GM12878 (cell line): Measurements from ENCODE around the gene GALNS. TPM values are rescaled to one million over a fixed set of nuclear protein-coding genes. Genes with fewer than 3 reads are reported as not detected.

Source experiments
- ASH2L ChIP-seq: fragments of 300-600, 200-600 bp; sonication (generic); IDR thresholded peaks from 2 replicates; pipeline ENCODE4 v1.6.1; 2017; ENCODE audit warnings: low read depth, mild to moderate bottlenecking, borderline replicate concordance
- KLF5 ChIP-seq: fragments of 450-650 bp; IDR thresholded peaks from 2 replicates; pipeline ENCODE4 v1.6.1; 2014; ENCODE audit warnings: mild to moderate bottlenecking; ENCODE audit not compliant: partially characterized antibody
- MEF2B ChIP-seq: fragments of 450-650 bp; IDR thresholded peaks from 2 replicates; pipeline ENCODE4 v1.6.1; 2018; ENCODE audit warnings: mild to moderate bottlenecking, moderate library complexity; ENCODE audit not compliant: partially characterized antibody, poor library complexity, severe bottlenecking
- NFXL1 ChIP-seq: fragments of 450-650 bp; IDR thresholded peaks from 2 replicates; pipeline ENCODE4 v1.6.1; 2017; ENCODE audit warnings: antibody characterized with exemption, mild to moderate bottlenecking, borderline replicate concordance
- NR2C1 ChIP-seq: fragments of 450-650 bp; IDR thresholded peaks from 2 replicates; pipeline ENCODE4 v1.6.1; 2017; ENCODE audit warnings: antibody characterized with exemption, mild to moderate bottlenecking, moderate library complexity
- RELA ChIP-seq: fragments of 450-650 bp; IDR thresholded peaks from 2 replicates; pipeline ENCODE4 v1.8.0; 2014; ENCODE audit warnings: borderline replicate concordance; ENCODE audit not compliant: partially characterized antibody
- ZNF217 ChIP-seq: fragments of 450-650 bp; IDR thresholded peaks from 2 replicates; pipeline ENCODE4 v1.6.1; 2017; ENCODE audit warnings: antibody characterized with exemption, mild to moderate bottlenecking
- ZNF622 ChIP-seq: fragments of 450-650 bp; IDR thresholded peaks from 2 replicates; pipeline ENCODE4 v1.6.1; 2017; ENCODE audit warnings: mild to moderate bottlenecking, inconsistent platforms
- ZSCAN29 ChIP-seq: fragments of 450-650 bp; IDR thresholded peaks from 2 replicates; pipeline ENCODE4 v1.6.1; 2017; ENCODE audit warnings: mild to moderate bottlenecking, moderate library complexity
- polyA plus RNA-seq, 11 experiments: library from polyadenylated mRNA; depleted of rRNA in 4 of 11; unstranded in 6 of 11; stranded (reverse) in 5 of 11; fragments of >200 nt; fragmentation: Nextera tagmentation in 4 of 11; fragmentation: Illumina TruSeq in 1 of 11; extraction: Ambion mirVana in 4 of 11; extraction: Trizol in 1 of 11; gene quantifications; 1 replicate in 1 of 11; 2 replicates in 10 of 11; pipeline versions ENCODE4 v1.2.1 to v1.2.3, GENCODE V29; 2011 to 2016; ENCODE audit warnings: inconsistent platforms in 2 of 11, missing spikeins in 2 of 11, low read depth in 1 of 11
- total RNA-seq, 4 experiments: library from RNA; depleted of rRNA in 3 of 4; stranded (reverse); fragments of >200 nt in 3 of 4; fragmentation: Illumina TruSeq in 1 of 4; extraction: Trizol in 1 of 4; gene quantifications; 2 replicates each; pipeline versions ENCODE4 v1.2.1 to v1.2.3, GENCODE V29; 2013 to 2021
- TF ChIP-seq, protein P1 (sequence below): fragments of 450-650 bp; IDR thresholded peaks from 2 replicates; pipeline ENCODE4 v1.6.1; 2017; ENCODE audit warnings: low read depth, mild to moderate bottlenecking, moderate library complexity
- TF ChIP-seq, protein P2 (sequence below): fragments of 450-650 bp; formaldehyde crosslinking; IDR thresholded peaks from 2 replicates; pipeline ENCODE4 v1.4.0; 2020; ENCODE audit warnings: mild to moderate bottlenecking, moderate library complexity
- TF ChIP-seq, protein P3 (sequence below): fragments of 450-650 bp; formaldehyde crosslinking; IDR thresholded peaks from 2 replicates; pipeline ENCODE4 v1.5.0; 2022; ENCODE audit warnings: mild to moderate bottlenecking, missing genetic modification characterization
- TF ChIP-seq, protein P4 (sequence below): IDR thresholded peaks from 2 replicates; pipeline ENCODE4 v1.6.1; 2011; ENCODE audit warnings: low read depth, mild to moderate bottlenecking, low read length, moderate library complexity, borderline replicate concordance; ENCODE audit errors: extremely low read depth
- TF ChIP-seq, protein P5 (sequence below): fragments of 450-650 bp; IDR thresholded peaks from 2 replicates; pipeline ENCODE4 v1.6.1; 2017; ENCODE audit warnings: mild to moderate bottlenecking

GALNS gene
- total and polyA plus RNA-seq, 10 of the 15 experiments (the other 5 are each of a cell fraction or from before 2014, with no cell fraction given), result 0.37 to 12.4 (median 5.3) TPM

DNA sequence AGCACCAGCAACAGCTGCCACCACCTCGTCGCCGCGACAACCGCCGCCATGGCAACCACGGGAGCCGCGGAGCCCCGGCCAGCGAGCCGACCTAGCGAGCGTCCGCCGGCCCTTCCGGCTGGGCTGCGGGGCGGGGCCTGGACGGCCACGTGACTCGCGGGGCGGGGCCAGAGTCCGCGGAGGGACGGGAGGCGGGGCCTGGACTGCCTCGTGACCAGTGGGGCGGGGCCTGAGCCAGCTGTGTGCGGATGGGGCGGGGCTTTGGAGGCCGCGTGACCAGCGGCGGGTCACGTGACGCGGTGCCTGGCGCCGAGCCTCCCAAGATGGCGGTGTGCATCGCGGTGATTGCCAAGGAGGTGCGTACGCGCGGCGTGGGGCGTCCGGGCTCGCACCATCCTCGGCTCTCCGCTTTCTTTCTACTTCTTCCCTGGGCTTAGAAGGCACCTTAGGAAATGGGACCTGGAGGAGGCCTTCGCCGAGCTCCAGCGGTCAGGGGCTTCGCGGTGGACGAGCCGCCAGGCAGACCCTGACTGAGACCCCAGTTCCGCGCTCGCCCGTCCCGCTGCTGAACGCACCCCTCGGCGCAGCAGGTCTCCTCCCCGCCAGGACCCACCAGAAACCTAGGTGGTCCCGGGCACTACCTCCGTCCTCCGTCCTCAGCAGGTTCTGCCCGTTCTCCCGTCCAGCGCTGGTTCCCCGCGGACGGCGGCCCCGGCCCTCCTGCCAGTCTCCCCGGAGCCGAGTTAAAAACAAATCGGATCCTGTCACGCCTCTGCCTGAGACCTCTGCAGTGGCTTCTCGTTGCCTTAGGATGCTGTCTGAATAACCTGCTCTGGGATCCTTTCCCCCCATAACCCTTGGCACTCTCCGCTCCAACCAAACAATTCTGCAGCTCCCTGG, at the start of gene GALNS, which contains the start of gene TRAPPC2L (continued):
- TF ChIP-seq, protein P1, sequence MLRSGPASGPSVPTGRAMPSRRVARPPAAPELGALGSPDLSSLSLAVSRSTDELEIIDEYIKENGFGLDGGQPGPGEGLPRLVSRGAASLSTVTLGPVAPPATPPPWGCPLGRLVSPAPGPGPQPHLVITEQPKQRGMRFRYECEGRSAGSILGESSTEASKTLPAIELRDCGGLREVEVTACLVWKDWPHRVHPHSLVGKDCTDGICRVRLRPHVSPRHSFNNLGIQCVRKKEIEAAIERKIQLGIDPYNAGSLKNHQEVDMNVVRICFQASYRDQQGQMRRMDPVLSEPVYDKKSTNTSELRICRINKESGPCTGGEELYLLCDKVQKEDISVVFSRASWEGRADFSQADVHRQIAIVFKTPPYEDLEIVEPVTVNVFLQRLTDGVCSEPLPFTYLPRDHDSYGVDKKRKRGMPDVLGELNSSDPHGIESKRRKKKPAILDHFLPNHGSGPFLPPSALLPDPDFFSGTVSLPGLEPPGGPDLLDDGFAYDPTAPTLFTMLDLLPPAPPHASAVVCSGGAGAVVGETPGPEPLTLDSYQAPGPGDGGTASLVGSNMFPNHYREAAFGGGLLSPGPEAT, result peak; percentile 95
- no peak for TF ChIP-seq ZNF217
- no peak for TF ChIP-seq ZNF622
- TF ChIP-seq ASH2L, result no peak
- no peak for TF ChIP-seq NR2C1
- no peak for TF ChIP-seq ZSCAN29
- no peak for TF ChIP-seq KLF5
- TF ChIP-seq, protein P2, sequence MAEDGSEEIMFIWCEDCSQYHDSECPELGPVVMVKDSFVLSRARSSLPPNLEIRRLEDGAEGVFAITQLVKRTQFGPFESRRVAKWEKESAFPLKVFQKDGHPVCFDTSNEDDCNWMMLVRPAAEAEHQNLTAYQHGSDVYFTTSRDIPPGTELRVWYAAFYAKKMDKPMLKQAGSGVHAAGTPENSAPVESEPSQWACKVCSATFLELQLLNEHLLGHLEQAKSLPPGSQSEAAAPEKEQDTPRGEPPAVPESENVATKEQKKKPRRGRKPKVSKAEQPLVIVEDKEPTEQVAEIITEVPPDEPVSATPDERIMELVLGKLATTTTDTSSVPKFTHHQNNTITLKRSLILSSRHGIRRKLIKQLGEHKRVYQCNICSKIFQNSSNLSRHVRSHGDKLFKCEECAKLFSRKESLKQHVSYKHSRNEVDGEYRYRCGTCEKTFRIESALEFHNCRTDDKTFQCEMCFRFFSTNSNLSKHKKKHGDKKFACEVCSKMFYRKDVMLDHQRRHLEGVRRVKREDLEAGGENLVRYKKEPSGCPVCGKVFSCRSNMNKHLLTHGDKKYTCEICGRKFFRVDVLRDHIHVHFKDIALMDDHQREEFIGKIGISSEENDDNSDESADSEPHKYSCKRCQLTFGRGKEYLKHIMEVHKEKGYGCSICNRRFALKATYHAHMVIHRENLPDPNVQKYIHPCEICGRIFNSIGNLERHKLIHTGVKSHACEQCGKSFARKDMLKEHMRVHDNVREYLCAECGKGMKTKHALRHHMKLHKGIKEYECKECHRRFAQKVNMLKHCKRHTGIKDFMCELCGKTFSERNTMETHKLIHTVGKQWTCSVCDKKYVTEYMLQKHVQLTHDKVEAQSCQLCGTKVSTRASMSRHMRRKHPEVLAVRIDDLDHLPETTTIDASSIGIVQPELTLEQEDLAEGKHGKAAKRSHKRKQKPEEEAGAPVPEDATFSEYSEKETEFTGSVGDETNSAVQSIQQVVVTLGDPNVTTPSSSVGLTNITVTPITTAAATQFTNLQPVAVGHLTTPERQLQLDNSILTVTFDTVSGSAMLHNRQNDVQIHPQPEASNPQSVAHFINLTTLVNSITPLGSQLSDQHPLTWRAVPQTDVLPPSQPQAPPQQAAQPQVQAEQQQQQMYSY (CRISPR knock-in tag), result peak; percentile 88; the same call in 1 of the 2 replicates
- TF ChIP-seq NFXL1, result no peak
- peak; percentile 91 for TF ChIP-seq RELA
- peak; percentile 64 for TF ChIP-seq MEF2B
- TF ChIP-seq, protein P3, sequence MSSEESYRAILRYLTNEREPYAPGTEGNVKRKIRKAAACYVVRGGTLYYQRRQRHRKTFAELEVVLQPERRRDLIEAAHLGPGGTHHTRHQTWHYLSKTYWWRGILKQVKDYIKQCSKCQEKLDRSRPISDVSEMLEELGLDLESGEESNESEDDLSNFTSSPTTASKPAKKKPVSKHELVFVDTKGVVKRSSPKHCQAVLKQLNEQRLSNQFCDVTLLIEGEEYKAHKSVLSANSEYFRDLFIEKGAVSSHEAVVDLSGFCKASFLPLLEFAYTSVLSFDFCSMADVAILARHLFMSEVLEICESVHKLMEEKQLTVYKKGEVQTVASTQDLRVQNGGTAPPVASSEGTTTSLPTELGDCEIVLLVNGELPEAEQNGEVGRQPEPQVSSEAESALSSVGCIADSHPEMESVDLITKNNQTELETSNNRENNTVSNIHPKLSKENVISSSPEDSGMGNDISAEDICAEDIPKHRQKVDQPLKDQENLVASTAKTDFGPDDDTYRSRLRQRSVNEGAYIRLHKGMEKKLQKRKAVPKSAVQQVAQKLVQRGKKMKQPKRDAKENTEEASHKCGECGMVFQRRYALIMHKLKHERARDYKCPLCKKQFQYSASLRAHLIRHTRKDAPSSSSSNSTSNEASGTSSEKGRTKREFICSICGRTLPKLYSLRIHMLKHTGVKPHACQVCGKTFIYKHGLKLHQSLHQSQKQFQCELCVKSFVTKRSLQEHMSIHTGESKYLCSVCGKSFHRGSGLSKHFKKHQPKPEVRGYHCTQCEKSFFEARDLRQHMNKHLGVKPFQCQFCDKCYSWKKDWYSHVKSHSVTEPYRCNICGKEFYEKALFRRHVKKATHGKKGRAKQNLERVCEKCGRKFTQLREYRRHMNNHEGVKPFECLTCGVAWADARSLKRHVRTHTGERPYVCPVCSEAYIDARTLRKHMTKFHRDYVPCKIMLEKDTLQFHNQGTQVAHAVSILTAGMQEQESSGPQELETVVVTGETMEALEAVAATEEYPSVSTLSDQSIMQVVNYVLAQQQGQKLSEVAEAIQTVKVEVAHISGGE, result peak; percentile 68
- TF ChIP-seq, protein P4, sequence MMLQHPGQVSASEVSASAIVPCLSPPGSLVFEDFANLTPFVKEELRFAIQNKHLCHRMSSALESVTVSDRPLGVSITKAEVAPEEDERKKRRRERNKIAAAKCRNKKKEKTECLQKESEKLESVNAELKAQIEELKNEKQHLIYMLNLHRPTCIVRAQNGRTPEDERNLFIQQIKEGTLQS, result peak; percentile 98
- TF ChIP-seq, protein P5, sequence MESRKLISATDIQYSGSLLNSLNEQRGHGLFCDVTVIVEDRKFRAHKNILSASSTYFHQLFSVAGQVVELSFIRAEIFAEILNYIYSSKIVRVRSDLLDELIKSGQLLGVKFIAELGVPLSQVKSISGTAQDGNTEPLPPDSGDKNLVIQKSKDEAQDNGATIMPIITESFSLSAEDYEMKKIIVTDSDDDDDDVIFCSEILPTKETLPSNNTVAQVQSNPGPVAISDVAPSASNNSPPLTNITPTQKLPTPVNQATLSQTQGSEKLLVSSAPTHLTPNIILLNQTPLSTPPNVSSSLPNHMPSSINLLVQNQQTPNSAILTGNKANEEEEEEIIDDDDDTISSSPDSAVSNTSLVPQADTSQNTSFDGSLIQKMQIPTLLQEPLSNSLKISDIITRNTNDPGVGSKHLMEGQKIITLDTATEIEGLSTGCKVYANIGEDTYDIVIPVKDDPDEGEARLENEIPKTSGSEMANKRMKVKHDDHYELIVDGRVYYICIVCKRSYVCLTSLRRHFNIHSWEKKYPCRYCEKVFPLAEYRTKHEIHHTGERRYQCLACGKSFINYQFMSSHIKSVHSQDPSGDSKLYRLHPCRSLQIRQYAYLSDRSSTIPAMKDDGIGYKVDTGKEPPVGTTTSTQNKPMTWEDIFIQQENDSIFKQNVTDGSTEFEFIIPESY, result no peak
